Ramos (cell line): ENCODE results near the gene SEL1L.
"Not testable (repeated sequence)": the region's sequence is repeated elsewhere in the genome, so short reads cannot be mapped to it uniquely, and the experiment has no call there.

Source experiments
- in situ Hi-C: fragments of 300-500 bp; cut with MboI; formaldehyde crosslinking; loops from one replicate; pipeline ENCODE4 v1.14.3; 2022; ENCODE audit warnings: low sequenced_read_pairs; ENCODE audit not compliant: unreplicated experiment

Gene SEL1L

GRCh38 chr14:81452341-81453133 lies 81.1 kb downstream of the SEL1L start:
- in situ Hi-C loops, result loop anchor here (5.0 to 25.0 kb wide), 2 partner anchors 180 to 465 kb away; no protein-coding TSS in a partner anchor

DNA sequence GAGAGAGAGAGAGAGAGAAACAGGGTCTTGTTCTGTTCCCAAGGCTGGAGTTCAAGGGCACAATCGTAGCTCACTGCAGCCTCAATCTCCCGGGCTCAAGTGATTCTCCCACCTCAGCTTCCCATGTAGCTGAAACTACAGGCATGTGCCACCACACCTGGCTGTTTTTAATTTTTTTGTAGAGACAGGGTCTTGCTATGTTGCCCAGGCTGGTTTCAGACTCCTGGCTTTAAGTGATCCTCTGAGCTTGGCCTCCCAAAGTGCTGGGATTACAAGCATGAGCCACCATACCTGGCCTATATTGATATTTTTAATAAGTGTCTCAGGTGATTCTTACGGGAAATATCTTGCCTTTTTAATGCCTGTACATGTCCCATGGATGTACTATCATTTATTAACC lies 82.7 kb downstream of the SEL1L start:
- in situ Hi-C loops, result loop anchor here (5.0 to 25.0 kb wide), 2 partner anchors 179 to 464 kb away; no protein-coding TSS in a partner anchor

GRCh38 chr14:81450100-81450531 lies 83.5 kb downstream of the SEL1L start:
- in situ Hi-C loops, result loop anchor here (5.0 to 25.0 kb wide), 2 partner anchors 178 to 463 kb away; no protein-coding TSS in a partner anchor

DNA sequence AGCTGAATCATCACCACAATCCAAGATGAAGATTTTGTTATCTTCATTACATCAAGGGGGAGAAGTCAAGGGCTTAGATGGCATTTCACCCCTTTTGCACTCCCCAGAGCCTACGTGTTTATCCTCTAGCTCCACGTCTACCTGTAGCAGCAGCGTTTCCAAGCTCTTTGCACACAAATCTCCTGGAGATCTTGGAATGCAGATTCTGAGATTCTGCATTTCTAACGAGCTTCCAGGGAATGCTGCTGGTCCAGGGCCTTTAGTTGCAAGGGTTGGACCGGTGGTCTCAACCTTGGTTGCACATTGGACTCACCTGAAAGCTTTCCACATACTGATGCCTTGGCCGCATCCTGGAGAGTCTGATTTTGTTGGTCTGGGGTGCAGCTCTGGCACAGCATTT lies 84.1 kb downstream of the SEL1L start:
- in situ Hi-C loops, result no loop called here

DNA sequence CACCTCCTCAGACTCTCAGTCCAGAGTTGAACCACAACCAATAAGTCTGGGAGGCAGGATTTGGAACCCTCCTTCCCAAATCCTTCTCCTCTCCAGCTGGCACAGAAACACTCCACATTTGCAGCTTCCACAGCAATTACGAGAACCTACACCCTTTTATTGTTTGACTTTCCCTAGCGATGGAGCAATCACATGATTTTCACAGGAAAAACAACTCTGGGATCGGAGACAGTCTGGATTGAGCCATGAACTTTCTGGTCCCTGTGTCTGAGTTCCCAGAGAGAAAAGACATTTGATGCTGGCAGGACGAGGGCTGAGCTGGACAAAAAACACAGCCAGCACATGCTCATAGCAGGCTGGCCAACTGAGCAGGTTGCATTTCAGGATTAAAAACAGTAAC lies 84.5 kb downstream of the SEL1L start:
- in situ Hi-C loops, result no loop called here

DNA sequence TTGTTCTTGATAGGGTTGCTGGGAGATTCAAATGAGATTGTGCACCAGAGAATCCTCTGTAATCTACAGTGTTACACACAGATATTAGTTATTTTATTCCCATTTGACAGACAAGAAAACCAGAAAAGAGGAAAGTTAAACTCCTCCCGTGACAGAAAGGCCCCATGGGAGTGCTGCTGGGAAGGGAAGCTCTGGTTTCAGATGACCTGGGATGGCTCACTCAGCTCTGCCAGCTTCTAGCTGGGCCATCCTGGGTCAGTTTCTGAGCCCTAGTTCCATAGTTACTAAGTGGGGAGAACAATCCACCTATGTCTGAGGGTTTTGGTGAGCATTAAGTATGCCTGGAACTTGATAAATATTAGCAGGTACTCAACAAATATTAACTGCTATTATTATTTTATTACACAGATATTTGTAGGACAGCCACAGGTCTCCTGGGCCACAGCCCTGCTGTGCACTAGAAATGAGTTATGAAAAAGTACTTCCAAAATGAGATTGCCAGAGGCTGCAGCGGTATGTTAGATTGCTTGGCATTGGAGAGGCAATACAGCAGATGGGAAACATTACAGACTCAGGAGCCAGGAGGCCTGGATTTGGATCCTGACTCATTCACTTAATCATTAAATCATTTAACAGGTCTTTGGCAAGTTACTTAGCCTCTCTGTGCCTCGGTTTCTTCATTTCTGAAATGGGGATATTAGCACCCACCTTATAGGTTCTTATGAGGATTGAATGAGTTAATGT lies 86.5 kb downstream of the SEL1L start:
- in situ Hi-C loops, result no loop called here

DNA sequence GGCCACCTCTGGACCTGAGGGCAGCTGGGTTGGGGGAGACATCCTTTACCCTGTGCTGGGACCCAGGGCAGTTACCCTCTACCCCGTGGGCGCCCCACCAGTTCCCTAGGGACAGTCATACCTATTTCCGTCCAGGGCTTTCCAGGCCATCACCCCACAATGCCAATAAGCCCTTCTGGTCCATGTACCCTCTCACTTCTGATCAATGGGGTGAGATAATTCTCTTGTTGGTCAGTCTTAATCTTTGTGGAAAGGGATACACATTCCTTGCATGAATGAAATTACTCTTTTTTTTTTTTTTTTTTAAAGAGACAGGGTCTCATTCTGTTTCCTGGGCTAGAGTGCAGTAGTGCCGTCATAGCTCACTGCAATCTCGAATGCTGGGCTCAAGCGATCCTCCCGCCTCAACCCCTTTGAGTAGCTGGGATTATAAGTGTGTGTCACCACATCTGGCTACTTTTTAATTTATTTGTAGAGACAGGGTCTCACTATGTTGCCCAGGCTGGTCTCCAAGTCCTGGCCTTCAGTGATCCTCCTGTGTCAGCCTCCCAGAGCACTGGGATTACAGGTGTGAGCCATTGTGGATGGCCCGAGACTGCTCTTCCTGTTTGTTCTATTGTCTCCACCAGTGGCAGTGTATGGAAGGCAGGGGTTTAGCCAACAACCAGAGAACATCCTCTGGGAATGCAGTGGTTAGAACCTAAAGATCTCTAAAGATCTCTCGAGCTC lies 87.2 kb downstream of the SEL1L start:
- in situ Hi-C loops, result no loop called here

DNA sequence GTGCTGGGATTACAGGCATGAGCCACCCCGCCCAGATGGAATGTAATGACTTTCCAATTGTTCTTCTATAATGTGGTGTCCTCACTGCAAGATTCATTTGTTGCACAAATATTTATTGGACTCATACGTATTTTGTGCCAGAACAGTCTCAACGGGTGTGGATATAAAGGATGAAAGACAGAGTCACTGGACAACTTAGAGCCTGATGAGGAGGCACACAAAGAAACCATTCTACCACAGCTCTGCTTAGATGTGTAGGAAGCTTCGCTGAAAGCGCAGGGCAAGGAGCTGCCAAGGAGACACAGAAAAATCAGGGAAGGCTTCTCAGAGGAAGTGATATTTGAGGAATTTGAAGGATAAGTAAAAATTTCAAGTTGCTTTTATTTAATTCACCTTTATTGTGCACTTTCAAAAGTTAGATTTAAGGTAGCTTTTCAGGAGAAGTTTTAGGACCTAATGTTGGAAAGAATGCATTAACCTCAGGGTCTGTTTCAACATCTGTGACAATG lies 92.0 kb downstream of the SEL1L start:
- in situ Hi-C loops, result no loop called here

DNA sequence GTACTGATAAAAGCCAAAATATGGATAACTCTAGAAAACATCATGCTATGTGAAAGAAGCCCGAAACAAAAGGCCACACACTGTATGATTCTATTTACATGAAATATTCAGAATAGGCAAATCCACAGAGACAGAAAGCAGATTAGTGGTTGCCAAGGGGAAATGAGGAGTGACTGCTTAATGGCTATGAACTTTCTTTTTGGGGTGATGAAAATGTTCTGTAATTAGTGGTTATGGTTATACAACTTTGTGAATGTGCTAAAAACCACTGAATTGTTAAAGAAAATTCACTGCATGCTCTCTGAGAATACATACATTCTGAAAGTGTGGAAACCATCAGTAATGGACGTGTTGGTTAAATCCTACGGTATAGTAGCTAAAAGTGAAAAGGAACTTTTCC lies 93.6 kb downstream of the SEL1L start:
- in situ Hi-C loops, result no loop called here

DNA sequence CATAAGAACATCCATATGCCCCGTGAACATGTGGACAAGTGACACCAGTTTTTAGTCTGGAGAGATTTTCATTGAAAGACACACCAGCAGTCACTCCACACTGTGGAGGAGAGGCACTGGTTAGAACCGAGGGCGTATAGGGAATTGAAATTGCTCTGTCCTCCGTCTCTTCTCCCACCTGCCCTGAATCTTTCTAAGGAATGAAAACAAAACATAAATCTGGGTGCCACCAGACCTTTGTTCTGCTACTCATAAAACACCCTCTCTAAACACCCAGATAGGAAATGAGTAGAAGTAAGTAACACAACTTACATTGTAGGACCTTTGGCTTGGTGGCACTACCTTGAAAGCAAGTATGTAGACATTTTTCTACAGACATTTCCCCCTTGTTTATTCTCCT lies 96.4 kb downstream of the SEL1L start:
- in situ Hi-C loops, result no loop called here

GRCh38 chr14:81436296-81437138 lies 97.1 kb downstream of the SEL1L start:
- in situ Hi-C loops, result no loop called here

DNA sequence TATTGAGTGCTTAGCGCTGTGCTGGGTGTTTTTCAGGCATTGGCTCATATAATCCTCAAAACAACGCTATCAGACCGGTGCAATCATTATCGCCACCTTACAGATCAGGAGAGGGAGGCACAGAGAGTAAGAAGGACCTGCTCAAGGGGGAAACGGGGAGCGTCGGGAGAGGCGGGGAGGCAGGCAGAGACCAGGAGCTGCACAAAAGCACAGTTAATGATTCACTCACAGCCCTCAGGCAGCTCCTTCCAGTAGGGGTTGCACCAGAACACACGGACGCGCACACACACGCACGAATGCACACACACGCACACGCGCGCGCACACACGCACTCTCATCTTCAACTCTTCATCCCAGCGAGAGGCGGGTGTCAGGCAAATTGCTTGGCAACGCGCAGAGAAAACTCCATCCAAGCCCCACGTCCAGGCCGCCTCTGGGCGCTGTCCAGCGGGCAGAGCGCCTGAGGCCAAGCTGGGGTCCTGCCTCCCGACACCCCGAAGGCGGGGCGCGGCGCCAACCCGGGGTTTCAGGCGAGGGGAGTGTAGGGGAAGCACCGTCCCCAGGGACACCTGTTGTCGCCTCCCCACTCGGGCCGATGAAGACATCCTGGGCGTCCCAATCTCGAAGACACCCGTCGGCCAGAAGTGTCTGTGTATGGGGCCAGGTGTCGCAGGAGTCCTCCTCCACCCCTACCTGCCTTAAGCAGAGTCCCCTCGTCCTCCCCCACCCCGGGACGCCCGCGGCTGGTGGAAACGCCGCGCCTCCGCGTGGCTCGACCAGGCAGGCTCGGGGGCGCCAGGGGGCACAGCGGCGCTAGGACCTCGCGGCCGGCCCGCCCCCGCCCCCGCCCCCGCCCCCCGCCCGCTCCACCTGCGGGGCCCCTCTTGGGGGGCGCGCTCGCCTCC lies 98.0 kb downstream of the SEL1L start:
- in situ Hi-C loops, result no loop called here

DNA sequence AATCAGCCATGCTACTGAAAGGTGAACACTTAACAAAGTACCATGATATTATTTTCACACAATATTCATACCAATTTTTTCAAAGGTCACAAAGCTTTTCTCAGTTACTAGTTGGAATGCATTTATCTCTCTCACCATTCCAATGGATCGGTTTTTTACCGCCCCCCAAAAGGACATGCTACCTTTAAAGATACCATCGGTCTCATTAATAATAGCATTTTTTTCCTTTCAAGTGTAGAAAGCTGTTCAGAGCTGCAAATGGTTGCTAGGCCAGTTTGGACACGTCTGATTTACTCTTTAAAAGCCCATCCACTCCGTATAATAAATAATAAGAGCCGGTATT lies 98.6 kb downstream of the SEL1L start:
- in situ Hi-C loops, result no loop called here

- in situ Hi-C loops, result no loop called here
These were observed 99.4 kb downstream of the SEL1L start for GRCh38 chr14:81434230-81434629.

DNA sequence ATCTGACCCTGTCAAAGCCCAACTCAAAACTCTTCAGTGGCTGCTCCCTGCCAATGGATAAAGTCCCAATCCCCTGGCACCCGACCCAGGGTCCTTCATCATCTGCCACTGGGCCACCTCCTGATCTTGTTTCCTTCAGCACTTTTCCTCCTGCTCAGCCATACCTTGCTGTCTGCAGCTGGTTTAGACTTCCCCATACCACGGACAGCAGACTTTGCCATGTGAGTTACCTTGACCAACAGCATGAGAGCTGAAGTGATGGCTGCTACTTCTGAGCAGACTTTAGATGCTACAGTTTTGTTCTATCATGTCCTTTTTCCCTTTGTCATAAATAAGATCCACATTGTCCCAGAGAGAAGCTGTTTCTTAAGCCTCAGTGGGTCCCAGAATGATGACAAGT lies 100.3 kb downstream of the SEL1L start:
- in situ Hi-C loops, result no loop called here

DNA sequence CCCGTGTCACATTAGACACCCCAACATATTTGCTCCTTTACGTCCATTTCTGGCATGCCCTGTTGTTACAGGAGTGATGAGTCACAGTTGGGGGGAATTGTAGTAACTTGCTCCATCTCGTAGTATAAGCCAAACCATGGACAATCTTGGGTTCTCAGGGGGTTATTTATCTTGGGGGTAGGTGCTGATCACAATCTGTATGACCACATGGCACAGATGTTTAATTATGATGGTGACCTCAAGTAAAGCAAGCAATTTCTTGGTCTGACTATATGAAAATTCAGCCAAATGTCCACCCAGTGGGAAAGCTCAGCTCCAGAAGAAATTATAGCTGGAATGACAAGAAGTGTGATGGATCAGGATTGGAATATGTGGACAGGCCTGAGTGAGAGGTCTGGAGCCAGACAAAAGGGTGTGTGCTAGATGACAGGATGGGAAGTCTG lies 101.4 kb downstream of the SEL1L start:
- in situ Hi-C loops, result no loop called here

- in situ Hi-C loops, result no loop called here
These were observed 103.4 kb downstream of the SEL1L start for GRCh38 chr14:81430235-81430634.

- in situ Hi-C loops, result not testable (repeated sequence)
These were observed 103.9 kb downstream of the SEL1L start for GRCh38 chr14:81429749-81430148.

DNA sequence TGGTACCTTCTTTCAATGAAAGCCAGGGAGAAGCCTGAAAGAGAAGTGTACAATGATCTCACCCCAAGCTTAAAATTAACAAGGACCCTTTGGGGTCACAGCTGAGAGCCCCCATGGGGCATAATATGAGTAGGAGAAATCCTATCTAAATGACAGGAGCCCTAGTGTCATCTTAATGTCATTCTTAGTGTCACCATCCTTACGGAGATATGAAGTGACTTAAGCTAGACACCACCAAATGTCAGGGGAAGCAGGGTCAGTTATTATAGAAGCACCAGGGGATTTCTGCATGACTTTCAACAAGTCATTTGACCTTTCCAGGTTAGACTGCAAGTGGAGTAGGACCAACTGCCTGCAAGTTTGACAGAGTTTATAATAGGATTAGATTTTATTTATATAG lies 104.6 kb downstream of the SEL1L start:
- in situ Hi-C loops, result no loop called here
